Neutrophil (primary cell): ENCODE results near the gene FUS.

Source experiments
- H3K27ac ChIP-seq: fragments of 200-600 bp; sonication (generic); 2 replicates; pipeline ENCODE4 v1.5.1; 2016; ENCODE audit warnings: mild to moderate bottlenecking, moderate library complexity
- H3K27me3 ChIP-seq: fragments of 200-600 bp; sonication (generic); 2 replicates; pipeline ENCODE4 v1.6.0; 2016; ENCODE audit warnings: mild to moderate bottlenecking
- H3K36me3 ChIP-seq: fragments of 200-600 bp; sonication (generic); 2 replicates; pipeline ENCODE4 v1.5.1; 2017
- H3K4me1 ChIP-seq, 2 experiments: fragments of 200-600 bp in 1 of 2; sonication (generic) in 1 of 2; 1 replicate in 1 of 2; 2 replicates in 1 of 2; pipeline versions ENCODE4 v1.5.1 to v1.6.1; 2013 to 2016; ENCODE audit warnings: low read depth in 1 of 2, low read length in 1 of 2, mild to moderate bottlenecking in 1 of 2, moderate library complexity in 1 of 2; ENCODE audit not compliant: control insufficient read depth in 1 of 2, insufficient read depth in 1 of 2
- H3K4me3 ChIP-seq, 2 experiments: fragments of 200-600 bp in 1 of 2; sonication (generic) in 1 of 2; 1 replicate in 1 of 2; 2 replicates in 1 of 2; pipeline ENCODE4 v1.5.1; 2013 to 2016; ENCODE audit warnings: low read depth in 1 of 2, low read length in 1 of 2, mild to moderate bottlenecking in 1 of 2, moderate library complexity in 1 of 2
- H3K9me3 ChIP-seq: fragments of 200-600 bp; sonication (generic); 2 replicates; pipeline ENCODE4 v1.5.1; 2016
- TF ChIP-seq, protein P1 (sequence below): fragments of 200-600 bp; sonication (generic); IDR thresholded peaks from 2 replicates; pipeline ENCODE4 v1.5.1; 2016; ENCODE audit warnings: antibody characterized with exemption

The FUS gene

GRCh38 chr16:31179747-31180459 lies at the start of gene FUS:
TSS of gene FUS (plus strand) at chr16:31180139. CDS start at chr16:31180215, 76 bp downstream.
- peak within 1 kb of the TSS; percentile 94 to 96 for H3K4me3 ChIP-seq
- no peaks in the 10 kb centered on the region for H3K9me3 ChIP-seq
- peaks cover 29% of the 10 kb centered on the region for H3K36me3 ChIP-seq
- no peaks in the 10 kb centered on the region for H3K27me3 ChIP-seq
- TF ChIP-seq, protein P1, sequence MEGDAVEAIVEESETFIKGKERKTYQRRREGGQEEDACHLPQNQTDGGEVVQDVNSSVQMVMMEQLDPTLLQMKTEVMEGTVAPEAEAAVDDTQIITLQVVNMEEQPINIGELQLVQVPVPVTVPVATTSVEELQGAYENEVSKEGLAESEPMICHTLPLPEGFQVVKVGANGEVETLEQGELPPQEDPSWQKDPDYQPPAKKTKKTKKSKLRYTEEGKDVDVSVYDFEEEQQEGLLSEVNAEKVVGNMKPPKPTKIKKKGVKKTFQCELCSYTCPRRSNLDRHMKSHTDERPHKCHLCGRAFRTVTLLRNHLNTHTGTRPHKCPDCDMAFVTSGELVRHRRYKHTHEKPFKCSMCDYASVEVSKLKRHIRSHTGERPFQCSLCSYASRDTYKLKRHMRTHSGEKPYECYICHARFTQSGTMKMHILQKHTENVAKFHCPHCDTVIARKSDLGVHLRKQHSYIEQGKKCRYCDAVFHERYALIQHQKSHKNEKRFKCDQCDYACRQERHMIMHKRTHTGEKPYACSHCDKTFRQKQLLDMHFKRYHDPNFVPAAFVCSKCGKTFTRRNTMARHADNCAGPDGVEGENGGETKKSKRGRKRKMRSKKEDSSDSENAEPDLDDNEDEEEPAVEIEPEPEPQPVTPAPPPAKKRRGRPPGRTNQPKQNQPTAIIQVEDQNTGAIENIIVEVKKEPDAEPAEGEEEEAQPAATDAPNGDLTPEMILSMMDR, result peak; percentile 28
- peak within 1 kb of the TSS; percentile 93 for H3K27ac ChIP-seq
- peaks cover 35 to 40% of the 10 kb centered on the region in 2 experiments for H3K4me1 ChIP-seq

DNA sequence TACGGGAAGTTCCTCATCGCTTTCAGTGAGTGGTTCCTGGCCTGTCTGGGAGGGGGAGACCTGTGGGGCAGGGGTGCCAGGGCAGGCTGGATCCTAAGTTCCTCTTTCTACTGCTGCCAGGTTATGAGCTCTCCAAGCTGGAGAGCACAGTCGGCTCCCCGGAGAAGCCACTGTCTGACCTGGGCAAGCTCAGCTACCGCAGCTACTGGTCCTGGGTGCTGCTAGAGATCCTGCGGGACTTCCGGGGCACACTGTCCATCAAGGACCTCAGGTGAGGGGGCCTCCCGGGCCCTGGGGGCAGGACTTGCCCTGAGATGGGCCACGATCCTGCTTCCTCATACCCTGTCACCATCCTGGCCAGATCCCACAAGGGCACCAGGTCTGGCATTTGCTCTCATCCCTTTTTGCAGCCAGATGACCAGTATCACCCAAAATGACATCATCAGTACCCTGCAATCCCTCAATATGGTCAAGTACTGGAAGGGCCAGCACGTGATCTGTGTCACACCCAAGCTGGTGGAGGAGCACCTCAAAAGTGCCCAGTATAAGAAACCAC lies 49.5 kb upstream of the FUS start:
- peaks cover 78 to 83% of the 10 kb centered on the region in 2 experiments for H3K4me1 ChIP-seq
- TF ChIP-seq, protein P1, result no peak
- peaks cover 11% of the 10 kb centered on the region for H3K36me3 ChIP-seq
- H3K27me3 ChIP-seq, result no peaks in the 10 kb centered on the region
- no peaks in the 10 kb centered on the region for H3K9me3 ChIP-seq
- H3K4me3 ChIP-seq, result peak overlapping the region; percentile 57 to 62
- peak overlapping the region; percentile 98 for H3K27ac ChIP-seq

- H3K9me3 ChIP-seq, result no peaks in the 10 kb centered on the region
- no peaks in the 10 kb centered on the region for H3K27me3 ChIP-seq
- peaks cover 78 to 81% of the 10 kb centered on the region in 2 experiments for H3K4me1 ChIP-seq
- peak overlapping the region; percentile 57 to 62 for H3K4me3 ChIP-seq
- TF ChIP-seq, protein P1, result no peak
- peak overlapping the region; percentile 98 for H3K27ac ChIP-seq
- peaks cover 11% of the 10 kb centered on the region for H3K36me3 ChIP-seq
Measured at GRCh38 chr16:31130899-31131298, 49.0 kb upstream of the FUS start.

GRCh38 chr16:31131416-31131815 lies 48.5 kb upstream of the FUS start:
- H3K4me1 ChIP-seq, result peaks cover 73 to 76% of the 10 kb centered on the region in 2 experiments
- no peaks in the 10 kb centered on the region for H3K27me3 ChIP-seq
- H3K4me3 ChIP-seq, result no peak overlapping the region

DNA sequence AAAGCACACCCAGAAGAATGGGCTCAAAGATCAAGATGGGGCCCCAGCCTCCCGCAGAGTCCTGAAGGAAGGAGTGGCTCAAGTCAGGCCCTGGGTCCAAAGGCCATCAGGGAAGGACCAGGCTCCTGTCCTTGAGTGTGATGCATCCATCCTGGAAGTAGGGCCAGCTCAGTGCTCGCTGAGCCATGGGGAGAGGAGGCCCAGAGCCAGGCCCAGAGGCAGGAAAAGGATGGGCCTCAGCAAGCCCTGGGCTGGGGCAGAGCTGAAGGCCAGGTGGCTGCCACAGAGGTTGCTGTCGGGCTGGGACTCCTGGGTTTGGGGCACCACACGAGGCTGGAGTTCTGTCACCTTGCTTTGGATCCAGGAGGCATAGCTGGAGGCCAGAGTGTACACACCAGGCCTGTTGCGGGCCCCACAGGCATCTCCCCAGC lies 48.1 kb upstream of the FUS start:
- no peaks in the 10 kb centered on the region for H3K9me3 ChIP-seq
- H3K36me3 ChIP-seq, result peaks cover 9% of the 10 kb centered on the region
- H3K4me1 ChIP-seq, result peaks cover 69 to 72% of the 10 kb centered on the region in 2 experiments
- peak overlapping the region; percentile 98 for H3K27ac ChIP-seq
- TF ChIP-seq, protein P1, result no peak
- no peak overlapping the region for H3K4me3 ChIP-seq
- H3K27me3 ChIP-seq, result no peaks in the 10 kb centered on the region

More at GRCh38 chr16:31131416-31131815, 48.5 kb upstream of the FUS start:
- TF ChIP-seq, protein P1, result no peak
- Histone ChIP-seq H3K27ac (peak overlapping the region; percentile 98), H3K9me3 (no peaks in the 10 kb centered on the region), H3K36me3 (peaks cover 11% of the 10 kb centered on the region)
